ENCODE results near the gene SHOC1.
A peak's percentile ranks its signal among the peaks of the same experiment; 100 is the strongest.
"Not testable (repeated sequence)": the region's sequence is repeated elsewhere in the genome, so short reads cannot be mapped to it uniquely, and the experiment has no call there.

The SHOC1 gene

GRCh38 chr9:111805262-111805661, 10.5 kb upstream of the SHOC1 start:
- DNase-seq (ENCODE audit: low read depth in 2 of 2): no peak

- no peak for DNase-seq (ENCODE audit: low read depth in 2 of 2)
These were observed 9.9 kb upstream of the SHOC1 start for GRCh38 chr9:111804636-111805035.

- DNase-seq (ENCODE audit: low read depth in 2 of 2): peak in 1 of 2 donors; percentile 10
These were observed 9.2 kb upstream of the SHOC1 start for GRCh38 chr9:111803924-111804323.

- no peak for DNase-seq (ENCODE audit: low read depth in 2 of 2)
These were observed 5.3 kb upstream of the SHOC1 start for GRCh38 chr9:111799915-111800526.

- DNase-seq (ENCODE audit: low read depth in 2 of 2): no peak
These were observed 4.8 kb upstream of the SHOC1 start for GRCh38 chr9:111799506-111799905.

GRCh38 chr9:111798786-111799185, 4.0 kb upstream of the SHOC1 start:
- DNase-seq (ENCODE audit: low read depth in 2 of 2): no peak

- DNase-seq (ENCODE audit: low read depth in 2 of 2): no peak
These were observed 761 bp upstream of the SHOC1 start for GRCh38 chr9:111795557-111795839.

- DNase-seq (ENCODE audit: low read depth in 2 of 2): not testable (repeated sequence)
These were observed 2.9 kb downstream of the SHOC1 start for GRCh38 chr9:111791821-111792220.

GRCh38 chr9:111789881-111790280, 4.9 kb downstream of the SHOC1 start:
- no peak for DNase-seq (ENCODE audit: low read depth in 2 of 2)

- DNase-seq (ENCODE audit: low read depth in 2 of 2): no peak
These were observed 10.9 kb downstream of the SHOC1 start for GRCh38 chr9:111783857-111784256.

GRCh38 chr9:111783424-111783823, 11.3 kb downstream of the SHOC1 start:
- no peak for DNase-seq (ENCODE audit: low read depth in 2 of 2)

GRCh38 chr9:111766066-111766465, 28.7 kb downstream of the SHOC1 start:
- no peak for DNase-seq (ENCODE audit: low read depth in 2 of 2)

- DNase-seq (ENCODE audit: low read depth in 2 of 2): no peak
These were observed 32.2 kb downstream of the SHOC1 start for GRCh38 chr9:111762556-111762955.

GRCh38 chr9:111759762-111760639, 34.7 kb downstream of the SHOC1 start:
- peak; percentile 9 to 19 for DNase-seq (ENCODE audit: low read depth in 2 of 2)

GRCh38 chr9:111754800-111755199, 39.9 kb downstream of the SHOC1 start:
- no peak for DNase-seq (ENCODE audit: low read depth in 2 of 2)

GRCh38 chr9:111752455-111752854, 42.3 kb downstream of the SHOC1 start:
- no peak for DNase-seq (ENCODE audit: low read depth in 2 of 2)

All from stimulated activated CD4-positive, alpha-beta T cell treated with anti-CD3 and anti-CD28 coated beads, Interleukin-4, amount 100 ng/mL, for 48 hours (primary cell).